Measurements from ENCODE around the gene PPP1R14D.

DNA sequence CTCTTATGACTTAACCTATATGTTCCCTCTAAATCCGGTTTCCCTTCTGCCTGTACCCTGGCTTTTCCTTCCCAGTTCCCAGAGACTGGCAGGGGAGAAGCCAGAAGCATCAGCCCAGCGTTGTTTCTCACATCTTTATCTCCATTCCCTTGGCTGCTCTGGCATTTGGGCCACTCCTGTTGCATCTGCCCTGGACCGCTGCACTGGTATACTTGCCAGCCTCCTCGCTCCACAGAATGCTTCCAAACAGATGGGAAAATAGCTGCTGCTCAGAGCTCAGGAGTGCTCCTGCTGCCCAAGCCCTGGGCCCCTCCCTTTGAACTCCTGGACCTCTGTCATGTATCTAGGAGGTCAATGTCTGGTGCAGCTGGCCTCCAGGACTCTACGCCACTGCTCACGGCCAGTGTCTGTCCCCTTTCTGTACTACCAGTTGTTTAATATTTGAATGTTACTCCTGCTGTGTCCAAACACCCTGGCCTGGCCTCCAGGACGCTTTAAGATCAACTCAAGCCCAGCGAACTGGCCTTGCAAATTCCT is 22.1 kb upstream of the PPP1R14D start:
- no peak for TF ChIP-seq CTCF (IDR thresholded peaks at IDR 0.05)
- no peak for TF ChIP-seq POLR2A (IDR thresholded peaks at IDR 0.05)
